ENCODE data around the gene PITPNC1. TPM values are rescaled to one million over a fixed set of nuclear protein-coding genes. Genes with fewer than 3 reads are reported as not detected.
A peak's percentile ranks its signal among the peaks of the same experiment; 100 is the strongest.

Gene PITPNC1
- total and polyA plus RNA-seq, 12 donors, result 4.9 to 33.0 (median 14.0) TPM

DNA sequence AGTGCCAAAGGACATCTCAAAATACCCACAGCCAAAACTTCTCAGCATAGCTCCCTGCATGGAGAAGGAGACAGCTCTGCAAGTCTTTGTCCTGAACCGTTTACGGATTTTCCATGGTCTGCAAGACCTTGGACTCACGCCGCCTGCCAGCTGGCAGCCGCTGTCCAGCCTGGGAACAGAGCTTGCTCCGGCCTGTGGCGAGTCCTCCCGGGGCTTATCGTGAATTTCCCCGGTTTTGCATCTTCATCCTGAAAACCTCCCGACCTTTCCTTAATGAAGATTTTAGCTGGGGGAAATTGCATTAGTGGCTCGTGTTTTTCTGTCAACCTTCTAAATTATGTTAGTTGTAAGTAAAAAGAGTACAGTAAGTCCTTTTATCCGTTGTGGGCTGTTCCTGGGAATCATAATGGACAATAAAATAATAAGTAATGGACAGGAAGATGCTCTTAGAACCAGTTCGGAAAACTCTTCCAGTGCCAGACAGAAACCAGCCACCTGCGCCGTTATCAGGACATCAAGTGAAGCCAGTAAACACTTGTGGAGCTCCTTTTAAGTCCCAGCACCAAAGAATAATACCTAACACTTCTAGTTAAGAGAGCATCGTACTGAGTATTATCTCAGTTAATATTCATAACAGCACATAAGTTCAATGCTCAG is 228.3 kb downstream of the PITPNC1 start:
- Histone ChIP-seq H3K4me1 (replicated peaks in 1 of 2) (peaks cover 22 to 44% of the 10 kb centered on the region in 2 donors), H3K4me3 (no peak overlapping the region), H3K27me3 (no peaks in the 10 kb centered on the region), H3K36me3 (replicated peaks in 1 of 2) (no peaks in the 10 kb centered on the region), H3K27ac (peak overlapping the region in 4 of 5 donors; percentile 65 to 81 (median 68)), H3K9me3 (replicated peaks in 1 of 3) (no peaks in the 10 kb centered on the region)
- 30 to 35% (median 33%) methylated on average over 16 to 17 of the region's 17 CpGs for WGBS, 4 donors
- intact Hi-C loops (cut with DNase I), result loop anchor here in 1 of 2 donors (10.0 kb wide), 1 partner anchor 111 kb away; no protein-coding TSS in a partner anchor
- no peak for TF ChIP-seq POLR2A (IDR thresholded peaks at IDR 0.05)
- TF ChIP-seq, protein P1, sequence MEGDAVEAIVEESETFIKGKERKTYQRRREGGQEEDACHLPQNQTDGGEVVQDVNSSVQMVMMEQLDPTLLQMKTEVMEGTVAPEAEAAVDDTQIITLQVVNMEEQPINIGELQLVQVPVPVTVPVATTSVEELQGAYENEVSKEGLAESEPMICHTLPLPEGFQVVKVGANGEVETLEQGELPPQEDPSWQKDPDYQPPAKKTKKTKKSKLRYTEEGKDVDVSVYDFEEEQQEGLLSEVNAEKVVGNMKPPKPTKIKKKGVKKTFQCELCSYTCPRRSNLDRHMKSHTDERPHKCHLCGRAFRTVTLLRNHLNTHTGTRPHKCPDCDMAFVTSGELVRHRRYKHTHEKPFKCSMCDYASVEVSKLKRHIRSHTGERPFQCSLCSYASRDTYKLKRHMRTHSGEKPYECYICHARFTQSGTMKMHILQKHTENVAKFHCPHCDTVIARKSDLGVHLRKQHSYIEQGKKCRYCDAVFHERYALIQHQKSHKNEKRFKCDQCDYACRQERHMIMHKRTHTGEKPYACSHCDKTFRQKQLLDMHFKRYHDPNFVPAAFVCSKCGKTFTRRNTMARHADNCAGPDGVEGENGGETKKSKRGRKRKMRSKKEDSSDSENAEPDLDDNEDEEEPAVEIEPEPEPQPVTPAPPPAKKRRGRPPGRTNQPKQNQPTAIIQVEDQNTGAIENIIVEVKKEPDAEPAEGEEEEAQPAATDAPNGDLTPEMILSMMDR (IDR thresholded peaks at IDR 0.05), result no peak
- DNase-seq, result peak; percentile 68 to 85 (median 85)

DNA sequence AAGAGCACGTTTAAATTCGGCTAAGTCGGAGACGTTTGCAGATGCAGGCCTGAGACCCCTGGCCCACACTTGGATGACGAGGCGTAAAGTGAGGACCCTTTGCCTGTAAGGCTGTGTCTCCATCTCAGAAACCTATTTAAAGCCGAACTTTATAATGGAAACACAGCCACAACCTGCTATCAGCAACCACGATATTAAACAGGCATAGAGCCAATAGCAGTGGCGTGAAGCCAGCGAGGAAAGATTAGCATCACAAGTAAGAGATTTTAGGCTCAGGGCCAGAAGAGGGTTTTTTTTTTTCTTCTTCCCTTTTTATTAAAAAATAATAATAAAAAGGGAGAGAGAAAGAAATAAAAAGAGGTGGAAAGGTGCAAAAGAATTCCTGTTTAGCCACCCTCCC is 229.4 kb downstream of the PITPNC1 start:
- H3K9me3 ChIP-seq (replicated peaks in 1 of 3), result no peaks in the 10 kb centered on the region
- H3K36me3 ChIP-seq (replicated peaks in 1 of 2), result no peaks in the 10 kb centered on the region
- peak overlapping the region; percentile 3 to 81 (median 68) for H3K27ac ChIP-seq
- H3K4me3 ChIP-seq, result peak overlapping the region in 1 of 4 donors; percentile 16
- peak; percentile 72 to 94 (median 84) for DNase-seq
- peaks cover 22 to 44% of the 10 kb centered on the region in 2 donors for H3K4me1 ChIP-seq (replicated peaks in 1 of 2)
- intact Hi-C loops (cut with DNase I), result loop anchor here in 1 of 2 donors (10.0 kb wide), 1 partner anchor 112 kb away; no protein-coding TSS in a partner anchor
- WGBS, 4 donors, result 15 to 30% (median 22%) methylated on average over 10 of the region's 10 CpGs
- no peaks in the 10 kb centered on the region for H3K27me3 ChIP-seq
- TF ChIP-seq POLR2A (IDR thresholded peaks at IDR 0.05), result no peak
- TF ChIP-seq, protein P1 (IDR thresholded peaks at IDR 0.05), result no peak

DNA sequence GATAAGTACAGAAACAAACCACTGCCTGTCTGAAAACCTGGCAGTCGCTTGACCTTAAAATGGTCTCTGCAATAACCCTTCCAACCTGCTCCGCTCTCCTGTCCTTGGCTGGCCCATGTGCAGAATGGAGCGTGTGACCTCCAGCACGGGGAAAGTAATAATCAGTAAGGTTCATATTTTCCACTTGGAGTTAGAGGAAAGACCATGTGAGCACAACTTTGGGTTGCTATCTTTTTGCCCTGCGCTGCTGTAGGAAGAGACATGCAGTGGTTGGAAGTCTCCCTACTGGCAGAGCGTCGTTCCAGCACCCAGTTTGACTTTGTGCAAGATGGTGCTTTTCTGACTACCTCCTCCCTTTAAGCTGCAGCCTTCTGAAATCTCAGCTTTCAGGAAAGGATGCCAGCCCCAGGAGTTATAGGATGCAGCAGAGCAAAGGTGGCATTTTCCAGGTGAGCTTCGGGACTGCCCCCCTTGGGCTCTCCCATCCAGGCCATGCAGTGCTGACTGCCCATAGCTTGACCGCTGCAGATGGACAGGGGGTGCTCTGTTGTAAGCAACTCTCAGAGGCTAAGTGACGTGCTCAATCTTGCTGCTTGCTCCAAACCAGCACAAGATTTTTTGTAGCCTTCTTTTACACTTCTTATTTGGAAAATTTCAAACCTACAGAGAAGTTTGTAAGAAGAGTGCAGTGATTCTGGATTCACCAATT is 230.0 kb downstream of the PITPNC1 start:
- H3K27me3 ChIP-seq, result no peaks in the 10 kb centered on the region
- peak; percentile 70 to 92 (median 83) for DNase-seq
- H3K4me1 ChIP-seq (replicated peaks in 1 of 2), result peaks cover 22 to 44% of the 10 kb centered on the region in 2 donors
- peak in 1 of 2 donors; percentile 46 for TF ChIP-seq POLR2A (IDR thresholded peaks at IDR 0.05)
- TF ChIP-seq, protein P1 (IDR thresholded peaks at IDR 0.05), result peak in 4 of 6 experiments; percentile 33 to 51 (median 39)
- H3K4me3 ChIP-seq, result no peak overlapping the region
- peak overlapping the region; percentile 3 to 81 (median 68) for H3K27ac ChIP-seq
- H3K36me3 ChIP-seq (replicated peaks in 1 of 2), result no peaks in the 10 kb centered on the region
- intact Hi-C loops (cut with DNase I), result loop anchor here in 1 of 2 donors (10.0 kb wide), 1 partner anchor 112 kb away; no protein-coding TSS in a partner anchor
- H3K9me3 ChIP-seq (replicated peaks in 1 of 3), result no peaks in the 10 kb centered on the region
- WGBS, 4 donors, result 47 to 63% (median 49%) methylated on average over 9 to 10 of the region's 10 CpGs

DNA sequence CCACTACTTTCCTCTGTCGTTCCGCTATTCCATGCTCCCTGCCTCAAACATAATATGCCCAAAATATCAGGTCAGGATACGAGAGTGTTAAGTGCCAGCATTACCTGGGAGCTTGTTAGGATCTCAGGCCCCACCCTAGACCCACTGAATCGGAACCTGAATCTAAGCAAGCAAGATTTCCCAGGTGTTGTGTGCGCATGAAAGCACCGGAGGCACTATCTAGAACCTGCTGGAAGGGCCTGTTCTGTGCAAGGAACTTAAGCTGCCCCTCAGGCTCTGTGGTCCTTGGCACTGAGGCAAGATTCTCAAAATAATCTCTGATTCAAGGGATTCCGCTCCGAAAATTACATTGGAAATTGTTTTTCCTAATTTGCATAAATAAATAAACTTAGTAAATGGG is 233.0 kb downstream of the PITPNC1 start:
- H3K36me3 ChIP-seq (replicated peaks in 1 of 2), result no peaks in the 10 kb centered on the region
- peak in 1 of 7 donors; percentile 34 for DNase-seq
- H3K27me3 ChIP-seq, result no peaks in the 10 kb centered on the region
- no peaks in the 10 kb centered on the region for H3K9me3 ChIP-seq (replicated peaks in 1 of 3)
- no peak overlapping the region for H3K4me3 ChIP-seq
- no peak overlapping the region for H3K27ac ChIP-seq
- intact Hi-C loops (cut with DNase I), result no loop called here
- WGBS, 4 donors, result 96 to 98% (median 97%) methylated on average over 6 to 8 of the region's 8 CpGs
- TF ChIP-seq, protein P1 (IDR thresholded peaks at IDR 0.05), result no peak
- TF ChIP-seq POLR2A (IDR thresholded peaks at IDR 0.05), result no peak
- peaks cover 16 to 36% of the 10 kb centered on the region in 2 donors for H3K4me1 ChIP-seq (replicated peaks in 1 of 2)

Measured in adrenal gland (tissue), 12 donors.